Thyroid gland (tissue), 4 donors: Measurements from ENCODE around the gene STK38L.

Experiments used
- POLR2A ChIP-seq, 2 donors: fragments of 450-650 bp; IDR thresholded peaks; one replicate each; pipeline ENCODE4 v1.6.1; 2017; ENCODE audit warnings: antibody characterized with exemption in 2 of 2, mild to moderate bottlenecking in 2 of 2, moderate library complexity in 1 of 2
- TF ChIP-seq, protein P1 (sequence below), 6 experiments: fragments of 200-600 bp in 3 of 6; fragments of 450-650 bp in 3 of 6; sonication (generic) in 3 of 6; IDR thresholded peaks; one replicate each; pipeline ENCODE4 v1.5.1; 2016 to 2019; ENCODE audit warnings: antibody characterized with exemption in 6 of 6, mild to moderate bottlenecking in 2 of 6, inconsistent platforms in 1 of 6, moderate library complexity in 1 of 6

DNA sequence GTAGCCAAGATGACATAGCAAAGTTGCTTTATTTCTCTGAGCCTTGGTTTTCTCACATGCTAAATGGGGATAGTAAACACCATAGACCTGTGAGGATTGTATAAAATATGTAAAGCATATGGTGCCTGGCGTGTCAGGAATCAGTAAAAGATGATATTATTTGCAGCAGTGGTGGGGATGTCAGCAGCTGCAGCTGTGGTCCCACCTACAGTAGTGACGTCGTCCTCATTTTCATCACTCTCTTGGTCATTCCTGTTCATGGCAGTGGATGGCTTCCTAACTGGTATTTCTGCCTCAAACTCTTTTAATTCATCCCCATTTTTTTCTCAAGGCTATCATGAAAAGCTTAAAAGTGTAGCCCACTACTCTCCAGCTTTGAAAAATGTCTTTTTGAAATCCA lies 100.7 kb downstream of the STK38L start:
- no peak for TF ChIP-seq POLR2A (IDR thresholded peaks at IDR 0.05)
- TF ChIP-seq, protein P1, sequence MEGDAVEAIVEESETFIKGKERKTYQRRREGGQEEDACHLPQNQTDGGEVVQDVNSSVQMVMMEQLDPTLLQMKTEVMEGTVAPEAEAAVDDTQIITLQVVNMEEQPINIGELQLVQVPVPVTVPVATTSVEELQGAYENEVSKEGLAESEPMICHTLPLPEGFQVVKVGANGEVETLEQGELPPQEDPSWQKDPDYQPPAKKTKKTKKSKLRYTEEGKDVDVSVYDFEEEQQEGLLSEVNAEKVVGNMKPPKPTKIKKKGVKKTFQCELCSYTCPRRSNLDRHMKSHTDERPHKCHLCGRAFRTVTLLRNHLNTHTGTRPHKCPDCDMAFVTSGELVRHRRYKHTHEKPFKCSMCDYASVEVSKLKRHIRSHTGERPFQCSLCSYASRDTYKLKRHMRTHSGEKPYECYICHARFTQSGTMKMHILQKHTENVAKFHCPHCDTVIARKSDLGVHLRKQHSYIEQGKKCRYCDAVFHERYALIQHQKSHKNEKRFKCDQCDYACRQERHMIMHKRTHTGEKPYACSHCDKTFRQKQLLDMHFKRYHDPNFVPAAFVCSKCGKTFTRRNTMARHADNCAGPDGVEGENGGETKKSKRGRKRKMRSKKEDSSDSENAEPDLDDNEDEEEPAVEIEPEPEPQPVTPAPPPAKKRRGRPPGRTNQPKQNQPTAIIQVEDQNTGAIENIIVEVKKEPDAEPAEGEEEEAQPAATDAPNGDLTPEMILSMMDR (IDR thresholded peaks at IDR 0.05) = no peak
